ENCODE measurements around the gene ZNF473.

The ZNF473 gene

GRCh38 chr19:50025794-50026549 is at the start of gene ZNF473:
Gene ZNF473, plus strand, starts transcription at chr19:50026005. Its CDS starts 5,078 bp downstream, at chr19:50031083.
- peak; percentile 69 to 79 for DNase-seq (ENCODE audit: low read depth in 2 of 2)

GRCh38 chr19:49976496-49976895 is 49.3 kb upstream of the ZNF473 start:
- no peak for DNase-seq (ENCODE audit: low read depth in 2 of 2)

GRCh38 chr19:49977076-49977475 is 48.7 kb upstream of the ZNF473 start:
- no peak for DNase-seq (ENCODE audit: low read depth in 2 of 2)

GRCh38 chr19:49977881-49978280 is 47.9 kb upstream of the ZNF473 start:
- DNase-seq (ENCODE audit: low read depth in 2 of 2), result no peak

GRCh38 chr19:49978324-49978723 is 47.5 kb upstream of the ZNF473 start:
- no peak for DNase-seq (ENCODE audit: low read depth in 2 of 2)

- no peak for DNase-seq (ENCODE audit: low read depth in 2 of 2)
Observed at GRCh38 chr19:49981603-49982593, 43.9 kb upstream of the ZNF473 start.

GRCh38 chr19:49983645-49984229 is 42.1 kb upstream of the ZNF473 start:
- peak; percentile 61 to 74 for DNase-seq (ENCODE audit: low read depth in 2 of 2)

GRCh38 chr19:49984491-49984890 is 41.3 kb upstream of the ZNF473 start:
- DNase-seq (ENCODE audit: low read depth in 2 of 2), result no peak

GRCh38 chr19:49985871-49986270 is 39.9 kb upstream of the ZNF473 start:
- DNase-seq (ENCODE audit: low read depth in 2 of 2), result no peak

GRCh38 chr19:49986354-49986753 is 39.5 kb upstream of the ZNF473 start:
- DNase-seq (ENCODE audit: low read depth in 2 of 2), result no peak

- peak; percentile 35 to 41 for DNase-seq (ENCODE audit: low read depth in 2 of 2)
Observed at GRCh38 chr19:49987159-49987698, 38.6 kb upstream of the ZNF473 start.

- no peak for DNase-seq (ENCODE audit: low read depth in 2 of 2)
Observed at GRCh38 chr19:49988007-49988406, 37.8 kb upstream of the ZNF473 start.

GRCh38 chr19:49988433-49988832 is 37.4 kb upstream of the ZNF473 start:
- DNase-seq (ENCODE audit: low read depth in 2 of 2), result no peak

GRCh38 chr19:49997709-49998108 is 28.1 kb upstream of the ZNF473 start:
- no peak for DNase-seq (ENCODE audit: low read depth in 2 of 2)

- no peak for DNase-seq (ENCODE audit: low read depth in 2 of 2)
Observed at GRCh38 chr19:49999371-50000010, 26.3 kb upstream of the ZNF473 start.

- DNase-seq (ENCODE audit: low read depth in 2 of 2), result no peak
Observed at GRCh38 chr19:50000038-50000840, 25.6 kb upstream of the ZNF473 start.

GRCh38 chr19:50000841-50001557 is 24.8 kb upstream of the ZNF473 start:
- no peak for DNase-seq (ENCODE audit: low read depth in 2 of 2)

GRCh38 chr19:50001775-50002174 is 24.0 kb upstream of the ZNF473 start:
- DNase-seq (ENCODE audit: low read depth in 2 of 2), result no peak

GRCh38 chr19:50002386-50002960 is 23.3 kb upstream of the ZNF473 start:
- no peak for DNase-seq (ENCODE audit: low read depth in 2 of 2)
